ENCODE results near the gene MPPED1.

The MPPED1 gene

DNA sequence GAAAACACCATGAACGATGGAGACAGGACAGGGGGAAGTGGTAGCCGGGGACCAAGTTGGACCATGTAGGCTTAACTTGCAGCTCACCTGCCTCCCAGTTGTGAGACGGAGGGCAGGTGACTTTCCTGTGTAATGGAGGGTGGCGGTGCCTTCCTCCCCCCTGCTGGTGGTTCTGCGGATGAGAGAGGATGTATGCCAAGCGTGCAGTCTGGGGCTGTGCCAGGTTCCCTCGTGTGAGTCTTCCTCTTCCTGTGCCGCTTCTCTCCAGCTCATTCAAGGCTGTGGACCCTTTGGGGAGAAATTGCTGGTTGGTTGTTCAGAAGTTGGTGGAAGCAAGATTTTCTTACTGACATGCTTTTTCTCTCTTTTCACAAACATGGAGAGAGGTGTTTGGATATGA is 35.1 kb downstream of the MPPED1 start:
- no peak for DNase-seq (ENCODE audit: low read depth in 2 of 2)

DNA sequence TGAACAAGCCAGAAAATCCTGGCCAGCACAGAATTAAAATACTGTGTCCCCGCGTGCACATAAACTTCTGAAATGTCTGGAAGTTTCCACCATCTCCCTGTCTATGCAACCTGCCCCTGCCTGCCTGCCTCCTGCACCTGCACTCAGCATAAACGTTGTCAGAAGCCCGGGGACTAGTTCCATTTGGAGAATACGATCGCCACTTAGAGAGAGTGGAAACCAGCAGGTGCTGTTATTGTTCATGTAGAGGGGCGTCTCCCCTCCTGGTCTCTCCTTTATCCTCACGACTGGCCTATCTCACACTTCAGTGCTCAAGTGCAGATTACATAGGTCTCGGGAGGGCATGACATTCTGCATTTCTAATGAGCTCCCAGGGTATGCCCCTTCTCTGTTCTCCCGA is 35.6 kb downstream of the MPPED1 start:
- DNase-seq (ENCODE audit: low read depth in 2 of 2), result no peak

DNA sequence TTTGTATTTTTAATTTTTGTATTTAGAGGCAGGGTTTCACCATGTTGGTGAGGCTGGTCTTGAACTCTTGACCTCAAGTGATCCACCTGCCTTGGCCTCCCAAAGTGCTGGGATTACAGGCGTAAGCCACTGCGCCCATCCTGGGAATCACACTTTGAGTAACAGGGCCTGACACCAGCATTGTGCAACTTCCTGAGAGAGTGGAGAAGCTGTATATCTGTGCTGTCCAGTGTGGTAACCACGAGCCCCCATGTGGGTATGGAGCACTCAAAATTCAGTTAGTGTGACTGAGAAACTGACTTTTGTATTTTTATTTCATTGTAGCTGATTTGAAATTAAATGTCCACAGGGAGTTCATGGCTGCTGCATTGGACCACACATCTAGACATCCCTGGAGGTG is 36.2 kb downstream of the MPPED1 start:
- DNase-seq (ENCODE audit: low read depth in 2 of 2), result no peak

DNA sequence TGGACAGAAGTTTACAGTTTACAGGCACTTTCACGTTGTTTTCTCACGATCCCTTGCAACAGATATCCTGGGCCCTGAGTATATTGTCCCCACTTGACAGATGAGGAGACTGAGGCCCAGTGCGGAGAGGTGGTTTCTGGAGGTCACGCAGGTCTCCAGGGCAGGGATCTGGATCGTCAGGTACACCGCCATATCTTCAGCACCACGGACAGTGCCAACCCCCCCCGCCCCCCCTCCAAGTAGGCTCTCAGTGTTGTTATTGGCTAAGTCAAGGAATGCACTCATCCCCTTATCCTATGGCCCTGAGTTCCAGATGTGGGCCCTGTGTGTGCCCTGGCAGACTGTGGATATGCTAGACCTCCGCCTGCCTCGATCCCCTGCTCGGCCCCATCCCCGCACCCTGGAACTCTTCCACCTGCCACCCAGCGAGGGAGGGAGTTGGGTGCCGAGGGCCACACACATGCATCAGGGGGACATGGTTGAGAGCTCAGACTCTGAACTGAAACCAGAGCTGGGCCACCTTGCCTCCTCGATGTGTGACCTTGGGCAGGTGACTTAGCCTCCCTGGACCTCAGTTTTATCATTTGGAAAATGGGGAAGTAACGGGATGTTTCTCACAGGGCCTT is 37.5 kb downstream of the MPPED1 start:
- no peak for DNase-seq (ENCODE audit: low read depth in 2 of 2)

DNA sequence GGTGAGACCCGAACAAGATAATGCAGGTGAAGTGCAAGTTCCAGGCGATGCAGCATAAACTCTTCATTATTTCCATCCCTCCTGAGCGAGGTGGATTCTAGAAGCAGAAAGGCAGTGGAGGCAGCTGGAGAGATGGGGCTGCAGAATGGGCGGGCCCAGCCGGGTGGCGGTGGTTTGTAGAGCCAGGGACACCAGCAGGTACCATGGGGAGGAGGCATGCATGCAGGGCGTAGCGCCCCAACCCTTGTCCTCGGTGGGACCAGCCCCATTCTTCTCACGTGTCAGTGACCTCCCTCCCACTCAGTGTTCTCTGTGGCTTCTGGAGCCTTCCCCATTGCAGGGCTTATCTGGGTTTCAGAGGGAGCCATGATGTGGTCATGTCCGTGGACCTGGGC is 38.0 kb downstream of the MPPED1 start:
- DNase-seq (ENCODE audit: low read depth in 2 of 2), result no peak

DNA sequence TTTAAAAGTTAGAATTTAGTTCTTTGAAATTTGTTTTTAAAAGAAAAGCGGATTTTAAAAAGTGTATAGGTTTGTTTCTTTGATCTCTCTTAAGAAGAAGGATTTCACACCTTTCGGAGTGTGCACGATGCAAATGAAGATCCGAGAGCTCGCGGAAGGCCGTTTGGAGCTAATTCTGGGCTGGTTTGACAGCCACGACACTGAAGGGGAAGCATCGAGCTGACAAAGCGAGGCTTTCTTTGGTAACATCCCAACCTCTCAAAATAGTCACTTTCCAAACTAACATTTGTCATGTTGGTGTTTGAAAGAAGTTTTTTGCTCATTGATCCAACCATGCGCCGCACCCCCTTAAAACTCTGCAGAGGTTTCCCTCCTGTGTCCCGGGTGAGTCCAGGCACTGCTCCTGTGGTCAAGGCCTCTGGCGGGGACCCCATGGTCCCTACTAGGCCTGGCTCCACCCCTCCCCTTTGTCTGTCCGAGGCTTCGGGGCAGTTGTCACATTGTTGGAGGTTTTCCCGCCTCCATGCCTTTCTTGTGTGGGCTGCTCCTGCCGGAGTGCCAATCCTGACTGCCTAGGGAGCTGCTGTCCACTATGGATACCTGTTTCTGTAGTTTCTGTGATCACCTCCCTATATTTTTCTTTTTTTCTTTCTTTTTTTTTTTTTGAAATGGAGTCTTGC is 39.7 kb downstream of the MPPED1 start:
- DNase-seq (ENCODE audit: low read depth in 2 of 2), result no peak

DNA sequence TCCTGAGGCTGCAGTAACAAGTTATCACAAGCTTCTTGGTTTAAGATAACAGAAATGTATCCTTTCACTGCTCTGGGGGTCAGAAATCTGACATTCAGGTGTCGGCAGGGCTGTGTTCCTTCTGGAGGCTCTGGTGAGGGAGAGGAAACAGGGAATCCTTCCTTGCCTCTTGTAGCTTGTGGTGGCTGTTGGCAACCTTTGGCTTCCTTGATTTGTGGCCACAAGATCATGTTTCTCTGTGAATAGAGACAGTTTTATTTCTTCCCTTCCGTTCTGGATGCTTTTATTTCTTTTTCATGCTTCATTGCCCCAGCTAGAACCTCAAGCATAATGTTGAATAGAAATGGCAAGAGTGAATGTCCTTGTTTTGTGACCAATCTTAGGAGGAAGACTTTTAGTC is 44.0 kb downstream of the MPPED1 start:
- no peak for DNase-seq (ENCODE audit: low read depth in 2 of 2)

DNA sequence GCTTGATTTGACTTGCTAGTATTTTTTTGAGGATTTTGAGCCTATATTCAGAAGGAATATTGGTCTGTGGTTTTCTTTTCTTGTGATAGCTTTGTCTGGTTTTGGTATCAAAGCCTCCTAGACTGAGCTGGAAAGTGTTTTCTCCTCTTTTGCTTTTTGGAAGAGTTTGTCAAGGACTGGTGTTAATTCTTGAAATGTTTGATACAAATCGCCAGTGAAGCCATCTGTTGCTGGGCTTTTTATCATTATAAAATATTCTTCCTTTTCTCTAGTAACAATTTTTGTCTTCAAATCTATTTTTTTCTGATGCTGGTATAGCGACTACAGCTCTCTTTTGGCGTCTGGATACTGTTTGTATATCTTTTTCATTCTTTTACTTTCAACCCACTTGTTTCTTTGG is 45.2 kb downstream of the MPPED1 start:
- DNase-seq (ENCODE audit: low read depth in 2 of 2), result no peak

DNA sequence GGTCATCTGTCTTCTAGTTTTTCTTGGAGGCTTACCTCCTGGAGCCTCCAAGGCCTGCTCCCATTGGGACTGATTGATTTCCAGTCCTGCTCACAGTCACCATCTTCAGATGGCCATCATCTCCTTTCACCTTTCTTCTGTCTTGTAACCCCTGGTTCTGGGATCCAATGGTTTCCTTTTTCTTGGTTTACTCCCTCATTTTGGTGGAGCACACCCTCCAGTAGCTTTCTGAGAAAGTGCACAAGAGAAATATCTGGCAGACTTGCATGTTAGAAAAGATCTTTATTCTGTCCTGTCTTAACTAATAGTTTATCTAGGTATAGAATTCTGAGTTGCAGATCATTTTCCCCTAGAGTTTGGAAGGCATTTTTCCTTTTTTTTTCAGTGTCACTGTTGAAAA is 50.9 kb downstream of the MPPED1 start:
- no peak for DNase-seq (ENCODE audit: low read depth in 2 of 2)

DNA sequence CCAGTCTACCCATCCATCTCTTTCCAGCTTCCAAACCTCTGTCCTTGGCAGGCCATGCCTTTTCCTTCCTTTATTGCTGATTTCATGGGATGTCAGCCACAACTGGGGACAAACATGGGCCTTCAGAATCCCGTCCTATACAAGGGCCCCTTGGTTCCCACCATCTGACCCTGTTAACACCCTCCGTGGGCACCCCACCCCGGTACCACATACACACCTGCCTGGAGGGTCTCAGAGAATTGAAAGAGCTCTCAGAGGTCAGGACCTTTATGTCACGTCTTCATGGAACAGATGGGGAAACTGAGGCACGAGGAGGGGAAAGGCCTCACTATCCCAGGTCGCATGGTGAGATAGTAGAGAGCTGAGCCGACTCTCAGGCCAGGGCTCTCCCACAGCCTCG is 53.0 kb downstream of the MPPED1 start:
- DNase-seq (ENCODE audit: low read depth in 2 of 2), result no peak

DNA sequence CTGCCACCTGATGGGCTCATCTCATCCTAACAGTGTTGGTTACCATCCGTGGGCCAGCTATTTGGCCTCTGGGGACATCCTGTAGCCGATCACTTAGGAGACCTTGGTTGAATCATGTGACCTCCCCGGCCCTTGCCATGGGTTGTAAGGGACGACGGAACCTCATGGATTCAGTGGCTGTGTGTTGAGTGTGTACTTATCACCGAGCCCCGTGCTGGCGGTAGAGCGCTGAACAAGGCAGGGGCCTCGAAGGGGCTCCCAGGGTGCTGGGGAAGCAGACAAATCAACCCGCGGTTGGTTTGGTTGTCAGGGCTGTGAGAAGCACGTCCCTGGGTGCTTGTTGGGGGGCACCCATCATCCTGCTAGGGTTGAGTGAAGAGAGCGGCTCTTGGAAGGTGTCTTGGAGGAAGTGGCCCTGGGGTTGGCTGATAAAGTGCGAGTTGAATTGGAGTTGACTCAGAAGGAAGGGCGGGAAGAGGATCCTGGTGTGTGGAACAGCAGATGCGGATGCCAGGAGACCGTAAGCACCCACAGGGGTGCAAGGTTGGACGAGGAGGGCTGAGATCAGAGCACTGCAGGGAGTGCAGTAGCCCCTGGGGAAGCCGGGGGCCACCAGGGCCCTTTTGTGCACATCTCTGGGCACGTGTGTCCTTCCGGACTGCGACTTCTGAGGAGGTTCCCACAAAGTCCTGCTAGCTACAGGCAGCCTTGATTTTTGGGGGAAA is 53.6 kb downstream of the MPPED1 start:
- no peak for DNase-seq (ENCODE audit: low read depth in 2 of 2)

DNA sequence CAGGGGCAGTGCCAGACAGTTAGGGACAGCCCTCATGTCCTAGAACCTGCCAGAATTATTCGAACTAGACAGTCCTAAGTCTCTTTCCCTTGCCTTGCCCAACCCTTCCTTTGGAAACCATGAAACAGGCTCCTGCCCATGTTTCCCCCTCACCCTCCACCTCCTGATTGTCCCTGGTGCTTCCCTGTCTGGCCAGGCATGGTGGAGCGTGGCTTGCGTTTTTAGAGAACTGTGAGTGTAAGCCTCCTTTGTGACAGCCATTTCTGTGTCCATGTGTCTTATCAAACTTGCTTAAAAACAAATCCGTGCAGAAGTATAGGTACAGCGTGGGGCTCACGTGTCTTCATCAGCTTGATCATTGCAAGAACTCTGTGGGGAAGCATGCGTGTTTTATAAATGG is 54.9 kb downstream of the MPPED1 start:
- no peak for DNase-seq (ENCODE audit: low read depth in 2 of 2)

DNA sequence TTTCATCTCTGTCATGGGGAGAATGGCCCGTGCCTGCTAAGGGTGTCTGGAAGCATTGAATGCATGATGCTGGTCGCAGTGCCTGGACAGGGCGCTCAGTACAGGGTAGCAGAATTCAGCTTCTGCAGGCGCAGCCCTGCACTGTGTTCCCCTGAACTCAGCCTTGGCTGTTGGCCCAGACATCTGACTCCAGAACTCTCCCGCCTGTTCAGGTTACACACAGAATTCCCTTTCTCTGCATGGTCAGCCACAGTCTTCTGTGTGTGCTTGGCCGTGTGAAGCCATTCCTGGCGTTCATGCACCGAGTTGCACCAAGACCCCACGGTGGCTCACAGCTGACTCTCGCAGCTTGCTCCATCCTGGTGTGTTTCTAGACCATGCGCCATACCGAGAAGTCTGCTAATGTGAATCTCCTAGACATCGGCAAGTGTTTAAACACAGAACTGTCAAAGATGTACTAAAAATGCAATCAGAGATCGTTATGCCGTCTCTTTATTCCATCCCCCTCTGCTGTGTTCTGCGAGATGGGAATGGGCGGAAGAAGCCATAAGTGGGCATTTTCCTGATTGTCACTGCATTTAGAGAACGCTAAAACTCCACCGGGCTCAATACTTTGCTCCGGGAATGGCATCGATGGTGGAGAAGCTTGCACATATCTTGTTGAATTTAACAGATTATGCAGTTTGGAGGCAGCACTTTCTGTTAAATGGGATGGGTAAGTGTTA is 55.6 kb downstream of the MPPED1 start:
- DNase-seq (ENCODE audit: low read depth in 2 of 2), result no peak

DNA sequence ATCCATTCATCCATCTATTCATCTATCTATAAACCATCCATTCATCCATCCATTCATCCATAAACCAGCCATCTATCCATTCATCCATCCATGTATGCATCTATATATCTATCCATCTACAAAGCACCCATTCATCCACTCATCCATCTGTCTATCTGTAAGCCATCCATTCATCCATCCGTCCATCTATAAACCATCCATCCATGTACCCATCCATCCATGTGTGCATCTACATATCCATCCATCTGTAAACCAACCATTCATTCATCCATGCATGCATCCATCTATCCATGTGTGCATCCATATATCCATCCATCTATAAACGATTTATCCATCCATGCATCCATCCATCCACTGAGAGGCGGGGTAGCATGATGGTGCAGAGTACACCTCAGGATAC is 58.4 kb downstream of the MPPED1 start:
- DNase-seq (ENCODE audit: low read depth in 2 of 2), result no peak

DNA sequence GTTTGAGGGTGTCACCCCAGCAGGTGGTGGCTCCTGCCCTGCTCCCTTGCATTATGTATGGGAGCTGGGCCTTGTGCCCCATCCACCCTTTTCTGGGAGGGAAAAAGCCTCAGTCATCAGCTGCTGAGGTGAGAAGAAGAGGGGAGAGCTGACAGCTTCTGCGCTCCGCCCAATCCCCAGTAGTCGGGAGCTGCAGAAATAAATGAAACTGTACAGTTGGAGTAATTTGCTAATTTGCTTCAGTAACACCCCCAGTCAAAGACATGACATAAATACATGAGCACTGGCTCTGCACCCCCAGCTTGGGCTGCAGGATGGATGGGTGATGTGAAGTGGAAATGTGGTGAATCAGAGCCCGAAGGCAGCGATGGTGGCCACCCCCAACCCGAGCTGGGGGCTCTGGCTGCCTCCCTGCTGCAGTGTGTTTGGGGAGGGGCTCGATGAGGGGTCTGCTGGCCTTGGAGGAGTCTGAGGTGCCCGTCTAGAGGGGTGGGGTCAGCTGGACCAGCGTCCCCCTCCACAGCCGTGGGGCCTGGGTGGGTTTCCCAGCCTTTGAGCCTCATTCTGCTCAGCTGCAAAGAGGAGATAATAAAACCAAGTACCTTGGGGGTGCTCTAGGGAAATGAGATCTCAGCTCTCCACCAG is 59.2 kb downstream of the MPPED1 start:
- DNase-seq (ENCODE audit: low read depth in 2 of 2), result no peak

DNA sequence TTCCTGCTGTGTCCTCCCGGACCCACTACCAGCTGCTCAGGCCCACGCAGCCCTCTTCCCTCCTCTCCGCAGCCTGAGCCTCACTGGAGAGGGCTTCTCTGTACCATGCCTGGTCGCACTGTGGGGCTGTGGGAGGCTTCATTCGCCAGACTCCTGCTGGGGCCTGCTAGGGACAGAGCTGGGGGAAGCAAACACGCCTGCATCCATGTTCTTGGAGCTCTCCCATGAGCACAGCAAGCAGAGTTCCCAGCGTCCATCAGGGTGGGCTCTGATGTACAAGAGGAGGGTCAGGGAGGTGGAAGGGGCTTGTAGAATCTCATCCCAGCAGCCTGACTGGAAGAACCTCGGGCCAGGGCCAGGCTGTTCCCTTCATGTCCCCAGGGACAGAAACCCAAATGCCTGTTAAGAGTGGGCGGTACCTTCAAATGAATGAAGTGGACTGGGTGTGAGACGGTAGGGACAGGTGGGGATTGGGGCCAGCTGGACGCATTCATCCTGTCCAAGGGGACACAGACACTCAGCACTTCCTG is 59.9 kb downstream of the MPPED1 start:
- DNase-seq (ENCODE audit: low read depth in 2 of 2), result no peak

DNA sequence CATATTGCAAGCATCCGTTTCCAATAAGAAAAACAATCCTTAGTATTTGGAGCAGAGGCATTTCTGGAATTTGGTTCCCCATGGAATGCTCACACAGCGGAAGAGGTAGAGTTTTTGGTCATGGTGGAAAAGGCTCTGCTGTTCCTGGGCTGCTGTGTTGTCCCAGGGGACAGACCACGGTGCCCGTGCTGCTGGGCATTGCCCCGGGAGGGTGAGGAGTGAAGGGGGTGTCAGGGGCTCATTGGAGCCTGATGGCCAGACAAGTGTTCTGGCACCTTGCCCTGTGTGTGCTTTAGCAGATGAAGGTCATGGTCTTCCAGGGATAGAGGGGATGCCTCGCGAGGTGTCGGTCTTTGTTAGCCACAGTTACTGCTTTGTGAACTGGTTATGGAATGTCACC is 61.2 kb downstream of the MPPED1 start:
- no peak for DNase-seq (ENCODE audit: low read depth in 2 of 2)

DNA sequence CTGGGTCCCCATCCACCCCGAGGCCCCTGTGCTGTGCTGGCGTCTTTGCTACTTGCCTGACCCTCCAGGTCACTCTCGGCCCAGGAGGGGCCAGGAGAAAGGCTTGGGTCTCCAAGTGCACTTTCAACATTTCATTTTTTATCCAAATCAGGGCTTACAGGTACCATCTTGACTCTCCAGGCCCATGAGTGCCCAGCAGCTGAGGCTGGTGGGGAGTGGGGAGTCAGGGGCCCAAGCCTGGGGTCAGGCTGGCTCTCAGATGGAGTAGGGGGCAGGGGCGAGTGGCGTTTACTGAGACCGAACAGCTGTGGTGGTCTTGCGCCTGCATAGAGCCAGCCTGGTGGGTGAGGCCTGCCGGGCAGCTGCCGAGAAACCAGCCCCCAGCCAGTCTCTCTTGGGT is 61.6 kb downstream of the MPPED1 start:
- DNase-seq (ENCODE audit: low read depth in 2 of 2), result no peak

DNA sequence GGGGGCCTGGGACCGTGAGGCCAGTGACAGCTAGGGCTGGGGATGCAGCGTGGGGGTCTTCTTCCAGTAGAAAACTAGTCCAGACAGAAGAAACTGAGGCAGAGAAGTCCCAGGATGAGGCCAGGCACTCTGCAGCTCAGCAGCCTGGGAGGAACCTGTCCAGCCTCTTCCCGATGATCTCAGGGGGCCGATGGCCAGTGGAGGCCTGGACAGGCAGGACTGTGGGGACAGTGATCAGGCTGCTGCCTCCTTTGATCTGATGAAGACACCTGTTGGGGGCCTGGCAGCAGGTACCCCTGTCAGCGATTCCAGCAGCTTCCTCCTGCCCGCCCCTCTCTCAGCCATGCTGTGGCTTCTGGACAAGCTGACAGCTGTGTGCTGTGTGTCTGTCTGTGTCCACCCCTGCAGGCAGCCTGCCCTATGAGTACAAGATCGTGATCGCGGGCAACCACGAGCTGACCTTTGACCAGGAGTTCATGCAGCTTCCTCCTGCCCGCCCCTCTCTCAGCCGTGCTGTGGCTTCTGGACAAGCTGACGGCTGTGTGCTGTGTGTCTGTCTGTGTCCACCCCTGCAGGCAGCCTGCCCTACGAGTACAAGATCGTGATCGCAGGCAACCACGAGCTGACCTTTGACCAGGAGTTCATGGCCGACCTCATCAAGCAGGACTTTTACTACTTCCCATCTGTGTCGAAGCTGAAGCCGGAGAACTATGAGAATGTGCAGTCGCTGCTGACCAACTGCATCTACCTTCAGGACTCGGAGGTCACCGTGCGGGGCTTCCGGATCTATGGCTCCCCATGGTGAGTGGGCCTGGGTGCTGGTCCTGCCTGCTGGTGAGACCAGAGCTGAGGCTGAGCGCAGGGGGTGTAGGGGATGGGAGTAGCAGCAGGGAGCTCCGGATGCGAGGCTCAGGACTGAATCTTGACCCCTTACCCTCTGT is 62.6 kb downstream of the MPPED1 start:
- DNase-seq (ENCODE audit: low read depth in 2 of 2), result no peak

DNA sequence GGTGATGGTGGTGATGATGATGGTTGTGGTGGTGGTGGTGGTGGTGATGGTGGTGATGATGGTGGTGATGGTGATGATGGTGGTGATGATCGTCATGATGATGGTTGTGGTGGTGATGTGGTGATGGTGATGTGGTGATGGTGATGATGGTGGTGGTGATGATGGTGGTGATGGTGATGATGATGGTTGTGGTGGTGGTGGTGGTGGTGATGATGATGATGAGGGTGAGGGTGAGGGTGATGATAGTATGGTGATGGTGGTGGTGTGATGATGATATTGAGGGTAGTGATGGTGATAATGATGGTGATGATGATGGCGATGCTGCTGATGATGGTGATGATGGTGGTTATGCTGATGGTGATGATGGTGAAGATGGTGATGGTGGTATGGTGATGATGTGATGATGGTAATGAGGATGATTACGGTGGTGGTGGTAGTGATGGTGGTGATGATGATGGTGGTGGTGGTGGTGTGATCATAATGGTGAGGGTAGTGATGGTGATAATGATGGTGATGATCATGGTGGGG is 63.8 kb downstream of the MPPED1 start:
- DNase-seq (ENCODE audit: low read depth in 2 of 2), result no peak

DNA sequence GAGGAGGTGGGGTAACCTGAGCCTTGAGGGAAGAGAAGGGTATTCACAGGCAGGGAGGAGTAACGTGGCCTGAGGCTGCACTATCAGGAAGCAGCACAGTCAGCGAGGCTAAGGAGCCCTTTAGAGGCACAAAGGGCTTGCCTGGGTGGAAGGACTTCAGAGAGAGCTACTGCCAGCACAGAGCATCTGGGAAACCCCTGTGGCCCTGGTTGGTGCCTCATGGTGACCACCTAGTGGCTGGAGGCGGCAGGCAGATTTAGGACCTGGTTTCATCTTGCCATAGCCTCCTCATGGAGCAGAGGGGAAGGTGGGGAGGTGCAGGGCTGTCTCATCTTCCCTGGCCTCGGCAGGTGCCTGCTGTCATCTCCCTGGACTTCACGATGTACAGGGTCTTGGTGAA is 64.5 kb downstream of the MPPED1 start:
- no peak for DNase-seq (ENCODE audit: low read depth in 2 of 2)

All from stimulated activated CD8-positive, alpha-beta memory T cell treated with anti-CD3 and anti-CD28 coated beads, Interleukin-15, amount 100 ng/mL, for 48 hours (primary cell).